Endodermal cell (in vitro differentiated cells): ENCODE results near the gene PARP1. TPM values are rescaled to one million over a fixed set of nuclear protein-coding genes. Genes with fewer than 3 reads are reported as not detected.

Experiments
- DNase-seq: peaks from one replicate; pipeline ENCODE4 v3.0.0-alpha.2; 2017
- H3K27ac ChIP-seq: 2 replicates; pipeline ENCODE4 v1.5.1; 2013; ENCODE audit warnings: mild to moderate bottlenecking, low read depth, low read length, moderate library complexity
- H3K27me3 ChIP-seq: 2 replicates; pipeline ENCODE4 v1.6.1; 2013; ENCODE audit warnings: mild to moderate bottlenecking, low read length, moderate library complexity; ENCODE audit not compliant: insufficient read depth, control insufficient read depth, poor library complexity, severe bottlenecking
- H3K36me3 ChIP-seq: 2 replicates; pipeline ENCODE4 v1.7.0; 2013; ENCODE audit warnings: mild to moderate bottlenecking, low read length, moderate library complexity; ENCODE audit not compliant: control insufficient read depth, insufficient read depth
- H3K4me1 ChIP-seq: one replicate; pipeline ENCODE4 v1.7.0; 2013; ENCODE audit warnings: low read length; ENCODE audit not compliant: control insufficient read depth, insufficient read depth
- H3K4me3 ChIP-seq: 2 replicates; pipeline ENCODE4 v1.5.1; 2013; ENCODE audit warnings: mild to moderate bottlenecking, low read length, moderate library complexity
- H3K9ac ChIP-seq: 2 replicates; pipeline ENCODE4 v1.6.1; 2013; ENCODE audit warnings: mild to moderate bottlenecking, low read length, moderate library complexity; ENCODE audit not compliant: poor library complexity, severe bottlenecking; ENCODE audit errors: extremely low read depth
- H3K9me3 ChIP-seq: 2 replicates; pipeline ENCODE4 v1.6.1; 2013; ENCODE audit warnings: mild to moderate bottlenecking, low read length, moderate library complexity; ENCODE audit not compliant: control insufficient read depth
- H3K27ac Mint-ChIP-seq: 2 replicates; pipeline ENCODE4 v1.8.0; 2020; ENCODE audit warnings: mixed read lengths
- H3K27me3 Mint-ChIP-seq: 2 replicates; pipeline ENCODE4 v1.8.0; 2021; ENCODE audit warnings: mild to moderate bottlenecking, mixed read lengths; ENCODE audit not compliant: insufficient read depth
- H3K36me3 Mint-ChIP-seq: 2 replicates; pipeline ENCODE4 v1.8.0; 2020; ENCODE audit warnings: low read depth, mixed read lengths
- H3K4me1 Mint-ChIP-seq: 2 replicates; pipeline ENCODE4 v1.8.0; 2020; ENCODE audit warnings: mixed read lengths
- H3K4me3 Mint-ChIP-seq: 2 replicates; pipeline ENCODE4 v1.8.0; 2020; ENCODE audit warnings: mild to moderate bottlenecking, moderate library complexity, mixed read lengths
- H3K9me3 Mint-ChIP-seq: 2 replicates; pipeline ENCODE4 v1.8.0; 2020; ENCODE audit warnings: mild to moderate bottlenecking, mixed read lengths
- WGBS, 2 experiments: methylation state at CpG; one replicate each; pipeline versions ENCODE4 v1.1.5 to v1.1.7; 2013; ENCODE audit warnings: missing lambda C conversion rate in 2 of 2, mixed read lengths in 1 of 2; ENCODE audit not compliant: insufficient coverage in 1 of 2, insufficient read length in 1 of 2; 5-methylcytosine and 5-hydroxymethylcytosine counted together
- total RNA-seq, 2 donors: library from RNA; stranded (reverse); fragmentation: NEBNext Ultra II Directional in 1 of 2; extraction: Animal tissue kit (Norgen Biotek cat#: 25700) in 1 of 2; gene quantifications; 2 replicates in 1 of 2; 3 replicates in 1 of 2; pipeline ENCODE4 v1.2.1, GENCODE V29; 2021
- TF ChIP-seq, protein P1 (sequence below): fragments of 200-600 bp; sonication (generic); conservative IDR thresholded peaks from 2 replicates; pipeline ENCODE4 v1.5.0; 2021; ENCODE audit warnings: antibody characterized with exemption, mild to moderate bottlenecking

The PARP1 gene
- total RNA-seq, 2 donors from 2014 or later = 170 to 173 TPM

DNA sequence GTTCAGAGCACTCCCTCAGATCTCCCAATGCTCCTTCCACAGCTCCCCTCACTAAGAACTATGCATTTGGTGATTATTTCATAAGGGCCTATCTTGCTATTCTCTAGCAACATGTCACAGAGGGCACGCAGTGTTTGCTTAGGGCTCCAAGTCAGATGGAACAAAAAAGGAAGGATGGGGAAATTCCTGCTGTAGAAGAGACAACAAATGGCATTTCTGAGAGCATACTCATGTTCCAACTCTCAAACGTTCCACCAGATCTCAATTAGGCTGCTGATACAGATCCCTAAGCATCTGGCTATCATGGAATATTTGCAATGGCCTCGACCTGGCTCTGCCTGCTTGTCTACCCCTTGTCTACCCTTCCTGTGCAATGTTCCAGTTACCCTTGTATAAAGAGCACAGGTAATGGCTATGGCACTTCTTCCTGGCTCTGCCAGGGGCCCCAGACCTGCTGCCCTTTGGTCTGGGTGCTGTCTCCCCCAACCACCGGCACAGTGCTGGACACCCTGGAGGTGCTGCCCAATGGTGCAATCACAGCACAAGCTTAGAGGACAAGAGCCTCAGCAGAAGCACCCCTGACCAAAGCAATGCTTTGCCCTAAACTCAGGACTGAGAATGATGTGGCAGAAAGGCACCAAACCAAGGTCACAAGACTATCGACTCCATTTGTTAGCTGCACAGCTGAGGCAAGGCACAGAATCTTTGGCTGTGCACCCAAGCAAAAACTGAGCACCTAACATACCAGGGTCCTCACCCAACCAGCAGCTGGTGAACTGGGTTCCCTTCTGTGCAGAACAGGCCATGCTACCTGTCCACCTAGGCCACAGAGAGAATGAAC, 3.6 kb downstream of the PARP1 start:
- Histone ChIP-seq H3K27ac (no peak overlapping the region), H3K36me3 (peaks cover 35% of the 10 kb centered on the region), H3K9me3 (no peaks in the 10 kb centered on the region), H3K4me3 (peak overlapping the region; percentile 97), H3K9ac (no peak overlapping the region), H3K4me1 (peaks cover 4% of the 10 kb centered on the region), H3K27me3 (no peaks in the 10 kb centered on the region)
- Mint-ChIP-seq H3K27me3 (no peaks in the 10 kb centered on the region), H3K27ac (peak overlapping the region; percentile 27), H3K4me1 (peaks cover 40% of the 10 kb centered on the region), H3K9me3 (no peaks in the 10 kb centered on the region), H3K4me3 (peak overlapping the region; percentile 92), H3K36me3 (peaks cover 31% of the 10 kb centered on the region)
- WGBS, 2 experiments = 73% methylated on average over 3 to 5 of the region's 5 CpGs
- no peak for DNase-seq
- TF ChIP-seq, protein P1, sequence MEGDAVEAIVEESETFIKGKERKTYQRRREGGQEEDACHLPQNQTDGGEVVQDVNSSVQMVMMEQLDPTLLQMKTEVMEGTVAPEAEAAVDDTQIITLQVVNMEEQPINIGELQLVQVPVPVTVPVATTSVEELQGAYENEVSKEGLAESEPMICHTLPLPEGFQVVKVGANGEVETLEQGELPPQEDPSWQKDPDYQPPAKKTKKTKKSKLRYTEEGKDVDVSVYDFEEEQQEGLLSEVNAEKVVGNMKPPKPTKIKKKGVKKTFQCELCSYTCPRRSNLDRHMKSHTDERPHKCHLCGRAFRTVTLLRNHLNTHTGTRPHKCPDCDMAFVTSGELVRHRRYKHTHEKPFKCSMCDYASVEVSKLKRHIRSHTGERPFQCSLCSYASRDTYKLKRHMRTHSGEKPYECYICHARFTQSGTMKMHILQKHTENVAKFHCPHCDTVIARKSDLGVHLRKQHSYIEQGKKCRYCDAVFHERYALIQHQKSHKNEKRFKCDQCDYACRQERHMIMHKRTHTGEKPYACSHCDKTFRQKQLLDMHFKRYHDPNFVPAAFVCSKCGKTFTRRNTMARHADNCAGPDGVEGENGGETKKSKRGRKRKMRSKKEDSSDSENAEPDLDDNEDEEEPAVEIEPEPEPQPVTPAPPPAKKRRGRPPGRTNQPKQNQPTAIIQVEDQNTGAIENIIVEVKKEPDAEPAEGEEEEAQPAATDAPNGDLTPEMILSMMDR = no peak

DNA sequence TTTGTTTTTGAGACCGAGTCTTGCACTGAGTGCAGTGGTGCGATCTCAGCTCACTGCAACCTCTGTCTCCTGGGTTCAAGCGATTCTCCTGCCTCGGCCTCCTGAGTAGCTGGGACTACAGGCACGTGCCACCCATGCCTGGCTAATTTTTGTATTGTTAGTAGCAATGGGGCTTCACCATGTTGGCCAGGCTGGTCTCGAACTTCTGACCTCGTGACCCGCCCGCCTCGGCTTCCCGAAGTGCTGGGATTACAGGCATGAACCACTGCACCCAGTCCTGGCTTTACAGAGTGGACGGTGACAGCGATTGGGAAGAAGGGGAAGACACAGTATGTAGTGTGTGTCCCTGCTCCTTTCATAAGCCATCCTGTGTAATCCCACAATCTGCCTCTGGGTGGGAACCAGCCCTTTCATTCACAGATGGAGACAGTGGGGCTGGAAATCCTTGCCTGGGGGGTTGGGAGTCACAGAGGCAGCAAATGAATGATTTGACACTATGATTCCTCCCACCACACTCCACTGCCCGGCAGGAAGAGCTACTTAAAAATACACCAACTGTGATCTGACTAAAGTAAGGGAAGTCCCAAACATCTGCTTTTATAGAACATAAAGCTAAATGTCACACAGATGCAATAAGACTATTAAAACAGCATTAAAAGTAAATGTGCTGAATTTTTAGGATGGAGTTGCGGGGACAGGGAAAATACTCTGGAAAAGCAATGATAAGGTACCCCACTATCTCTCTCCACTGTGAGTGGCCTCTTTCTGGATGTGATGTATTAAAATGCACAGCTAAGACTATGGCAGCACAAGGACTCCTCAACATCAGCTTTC, 4.5 kb downstream of the PARP1 start:
- Mint-ChIP-seq H3K4me1 (peaks cover 40% of the 10 kb centered on the region), H3K36me3 (peaks cover 38% of the 10 kb centered on the region), H3K9me3 (no peaks in the 10 kb centered on the region), H3K27ac (peak overlapping the region; percentile 46), H3K4me3 (no peak overlapping the region), H3K27me3 (no peaks in the 10 kb centered on the region)
- Histone ChIP-seq H3K9ac (no peak overlapping the region), H3K4me3 (no peak overlapping the region), H3K9me3 (no peaks in the 10 kb centered on the region), H3K36me3 (peaks cover 44% of the 10 kb centered on the region), H3K4me1 (peaks cover 4% of the 10 kb centered on the region), H3K27ac (peak overlapping the region; percentile 18), H3K27me3 (no peaks in the 10 kb centered on the region)
- 77 to 82% methylated on average over 14 to 15 of the region's 15 CpGs for WGBS, 2 experiments
- TF ChIP-seq, protein P1 = peak; percentile 65
- peak; percentile 59 for DNase-seq

DNA sequence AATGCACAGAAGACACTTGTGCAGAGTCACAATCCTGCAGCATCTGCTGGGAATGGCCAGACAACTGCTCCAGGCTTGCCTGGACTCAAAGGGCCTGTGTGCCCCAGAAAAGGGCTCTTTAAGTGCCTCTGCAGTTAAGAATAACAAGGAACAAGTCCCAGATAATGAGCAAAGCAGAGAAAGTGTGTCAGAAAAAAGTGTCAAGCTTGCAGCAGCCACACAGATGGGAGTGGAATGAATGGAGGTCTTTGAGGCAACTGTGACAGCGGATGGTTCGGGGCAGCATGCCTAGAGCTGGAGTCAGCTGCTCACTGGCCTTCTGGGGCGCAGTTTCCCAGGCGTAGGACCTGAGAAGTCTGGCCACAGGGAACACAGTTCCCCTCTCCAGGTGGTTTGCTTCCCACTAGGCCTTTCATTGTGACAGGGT, 5.1 kb downstream of the PARP1 start:
- H3K4me1 ChIP-seq = peaks cover 4% of the 10 kb centered on the region

More for the DNA sequence above, 5.1 kb downstream of the PARP1 start:
- Mint-ChIP-seq H3K36me3 (peaks cover 44% of the 10 kb centered on the region), H3K9me3 (no peaks in the 10 kb centered on the region), H3K4me1 (peaks cover 43% of the 10 kb centered on the region), H3K4me3 (no peak overlapping the region), H3K27me3 (no peaks in the 10 kb centered on the region), H3K27ac (no peak overlapping the region)
- H3K36me3 ChIP-seq = peaks cover 51% of the 10 kb centered on the region
- H3K4me3 ChIP-seq = no peak overlapping the region
- no peaks in the 10 kb centered on the region for H3K9me3 ChIP-seq
- H3K27ac ChIP-seq = peak overlapping the region; percentile 18
- TF ChIP-seq, protein P1 = no peak
- no peaks in the 10 kb centered on the region for H3K27me3 ChIP-seq
- H3K9ac ChIP-seq = no peak overlapping the region
- 91 to 98% methylated on average over 4 of the region's 4 CpGs for WGBS, 2 experiments
- DNase-seq = no peak
